MM.1S (cell line): ENCODE results near the gene SUSD4.

Experiments used
- DNase-seq: peaks from one replicate; pipeline ENCODE4 v3.0.0-alpha.2; 2015
- H2AFZ ChIP-seq: fragments of 300-600 bp; sonication (generic); 2 replicates; pipeline ENCODE4 v1.6.0; 2016; ENCODE audit warnings: antibody characterized with exemption, low read length
- H3F3A ChIP-seq: fragments of 300-600 bp; sonication (generic); 2 replicates; pipeline ENCODE4 v1.6.1; 2016; ENCODE audit warnings: mild to moderate bottlenecking, antibody characterized with exemption, low read length, moderate library complexity, mixed read lengths; ENCODE audit not compliant: insufficient read depth
- H3K27ac ChIP-seq: fragments of 300-600 bp; sonication (generic); 2 replicates; pipeline ENCODE4 v1.5.1; 2016; ENCODE audit warnings: mild to moderate bottlenecking, low read length
- H3K27me3 ChIP-seq: fragments of 300-600 bp; sonication (generic); replicated peaks from 2 replicates; pipeline ENCODE4 v1.6.0; 2016; ENCODE audit warnings: low read length; ENCODE audit not compliant: insufficient read depth
- H3K36me3 ChIP-seq: fragments of 300-600 bp; sonication (generic); replicated peaks from 2 replicates; pipeline ENCODE4 v1.6.1; 2016; ENCODE audit warnings: mild to moderate bottlenecking, low read length, mixed read lengths; ENCODE audit not compliant: insufficient read depth
- H3K4me1 ChIP-seq: fragments of 300-600 bp; sonication (generic); 2 replicates; pipeline ENCODE4 v1.6.1; 2016; ENCODE audit warnings: low read length, mixed read lengths
- H3K4me2 ChIP-seq: fragments of 300-600 bp; sonication (generic); 2 replicates; pipeline ENCODE4 v1.6.0; 2016; ENCODE audit warnings: low read depth, low read length
- H3K4me3 ChIP-seq: fragments of 300-600 bp; sonication (generic); 2 replicates; pipeline ENCODE4 v1.5.1; 2016; ENCODE audit warnings: low read length, mixed read lengths
- H3K79me2 ChIP-seq: fragments of 300-600 bp; sonication (generic); 2 replicates; pipeline ENCODE4 v1.6.1; 2016; ENCODE audit warnings: mixed run types, low read length, mixed read lengths
- H3K9ac ChIP-seq: fragments of 300-600 bp; sonication (generic); 2 replicates; pipeline ENCODE4 v1.6.1; 2016; ENCODE audit warnings: low read length, mixed read lengths
- H3K9me2 ChIP-seq: fragments of 300-600 bp; sonication (generic); replicated peaks from 2 replicates; pipeline ENCODE4 v1.6.1; 2016; ENCODE audit warnings: mild to moderate bottlenecking, low read length, mixed read lengths; ENCODE audit not compliant: insufficient read depth
- H3K9me3 ChIP-seq: fragments of 300-600 bp; sonication (generic); replicated peaks from 2 replicates; pipeline ENCODE4 v1.6.1; 2016; ENCODE audit warnings: mild to moderate bottlenecking, low read length, mixed read lengths; ENCODE audit not compliant: insufficient read depth
- H4K20me1 ChIP-seq: fragments of 300-600 bp; sonication (generic); 2 replicates; pipeline ENCODE4 v1.6.1; 2016; ENCODE audit warnings: mild to moderate bottlenecking, low read length, moderate library complexity, mixed read lengths; ENCODE audit not compliant: insufficient read depth
- CTCF ChIP-seq: fragments of 300-600 bp; sonication (generic); IDR thresholded peaks from 2 replicates; pipeline ENCODE4 v1.5.1; 2016; ENCODE audit warnings: antibody characterized with exemption, low read length, mixed read lengths
- EZH2 ChIP-seq: fragments of 300-600 bp; sonication (generic); optimal IDR thresholded peaks from 2 replicates; pipeline ENCODE3; 2017; ENCODE audit warnings: low read depth, mild to moderate bottlenecking, antibody characterized with exemption, low read length, mixed read lengths
- EZH2phosphoT487 ChIP-seq: fragments of 300-600 bp; sonication (generic); IDR thresholded peaks from 2 replicates; pipeline ENCODE4 v1.6.1; 2018; ENCODE audit warnings: antibody characterized with exemption, low read length

SUSD4 gene

GRCh38 chr1:223189903-223190724 is 173.9 kb downstream of the SUSD4 start:
- H3F3A ChIP-seq: no peaks in the 10 kb centered on the region
- H3K27me3 ChIP-seq: peaks cover 21% of the 10 kb centered on the region
- no peaks in the 10 kb centered on the region for H3K79me2 ChIP-seq
- no peaks in the 10 kb centered on the region for H3K36me3 ChIP-seq
- no peaks in the 10 kb centered on the region for H4K20me1 ChIP-seq
- H3K4me1 ChIP-seq: peaks cover 6% of the 10 kb centered on the region; the same call in 1 of the 2 replicates
- no peak overlapping the region for H3K4me3 ChIP-seq
- no peaks in the 10 kb centered on the region for H3K9me2 ChIP-seq
- H2AFZ ChIP-seq: no peak overlapping the region
- no peak overlapping the region for H3K4me2 ChIP-seq
- H3K9ac ChIP-seq: no peak overlapping the region
- TF ChIP-seq EZH2 (no peak), EZH2phosphoT487 (no peak), CTCF (no peak)
- peak; percentile 51 for DNase-seq
- H3K27ac ChIP-seq: no peak overlapping the region
- no peaks in the 10 kb centered on the region for H3K9me3 ChIP-seq

DNA sequence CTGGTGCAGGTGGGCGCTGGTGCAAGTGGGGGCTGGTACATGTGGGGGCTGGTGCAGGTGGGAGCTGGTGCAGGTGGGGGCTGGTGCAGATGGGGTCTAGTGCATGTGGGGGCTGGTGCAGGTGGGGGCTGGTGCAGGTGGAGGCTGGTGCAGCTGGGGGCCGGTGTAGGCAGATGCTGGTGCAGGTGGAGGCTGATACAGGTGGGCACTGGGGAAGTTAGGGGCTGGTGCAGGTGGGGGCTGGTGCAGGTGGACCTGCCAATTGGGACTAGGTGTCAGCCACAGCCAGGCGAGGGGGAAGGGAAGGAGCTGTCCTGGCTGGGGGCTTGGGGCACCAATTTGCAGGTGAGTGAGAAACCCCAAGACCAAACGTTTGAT is 174.5 kb downstream of the SUSD4 start:
- no peaks in the 10 kb centered on the region for H4K20me1 ChIP-seq
- TF ChIP-seq EZH2: no peak
- no peak for TF ChIP-seq CTCF
- H3K79me2 ChIP-seq: no peaks in the 10 kb centered on the region
- no peaks in the 10 kb centered on the region for H3F3A ChIP-seq
- H2AFZ ChIP-seq: no peak overlapping the region
- DNase-seq: no peak
- H3K27me3 ChIP-seq: peaks cover 21% of the 10 kb centered on the region
- H3K9me2 ChIP-seq: no peaks in the 10 kb centered on the region
- H3K4me3 ChIP-seq: no peak overlapping the region
- H3K27ac ChIP-seq: no peak overlapping the region
- H3K4me2 ChIP-seq: no peak overlapping the region
- no peaks in the 10 kb centered on the region for H3K36me3 ChIP-seq
- peaks cover 6% of the 10 kb centered on the region; the same call in 1 of the 2 replicates for H3K4me1 ChIP-seq
- H3K9ac ChIP-seq: no peak overlapping the region
- H3K9me3 ChIP-seq: no peaks in the 10 kb centered on the region

DNA sequence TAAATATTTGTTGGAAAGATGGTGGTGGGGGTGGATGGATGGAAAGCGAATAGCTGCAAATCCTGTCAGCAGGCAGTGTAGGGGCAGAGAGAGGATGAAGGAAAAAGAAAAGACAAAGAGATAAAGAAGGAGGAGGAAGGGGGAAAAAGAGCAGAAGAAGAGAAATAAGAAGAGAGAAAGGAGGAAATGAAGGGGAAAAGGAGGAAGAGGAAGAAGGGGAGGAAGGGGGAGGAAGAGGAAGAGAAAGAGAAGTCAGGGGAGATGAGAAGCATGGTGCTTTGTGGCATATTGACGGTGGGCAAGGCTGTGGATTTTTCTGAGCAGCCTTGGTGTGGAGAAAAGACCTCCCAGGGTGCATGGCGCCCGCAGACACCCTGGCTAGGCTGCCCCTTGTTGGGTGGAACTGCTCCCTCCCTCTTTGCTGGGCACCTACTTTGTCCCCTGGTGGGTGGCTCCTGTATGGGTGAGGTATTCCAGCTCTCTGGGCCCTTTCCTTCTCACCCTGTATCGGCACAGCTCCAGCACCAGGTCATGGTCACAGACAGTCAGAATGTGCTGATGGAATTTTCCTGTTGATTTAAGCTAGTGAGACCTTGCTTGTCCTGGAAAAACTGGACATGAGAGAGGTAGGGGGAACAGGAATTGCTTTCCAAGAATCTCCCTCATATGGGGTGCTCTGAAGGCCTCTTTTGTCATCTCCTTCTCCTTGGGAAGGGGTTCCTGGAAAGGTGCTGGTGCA is 175.2 kb downstream of the SUSD4 start:
- Histone ChIP-seq H3K4me3 (no peak overlapping the region), H3F3A (no peaks in the 10 kb centered on the region), H3K9me2 (no peaks in the 10 kb centered on the region), H3K27me3 (peaks cover 21% of the 10 kb centered on the region), H2AFZ (no peak overlapping the region), H3K27ac (no peak overlapping the region), H3K36me3 (no peaks in the 10 kb centered on the region), H3K9me3 (no peaks in the 10 kb centered on the region), H4K20me1 (no peaks in the 10 kb centered on the region), H3K9ac (no peak overlapping the region), H3K4me1 (peaks cover 6% of the 10 kb centered on the region; the same call in 1 of the 2 replicates), H3K79me2 (no peaks in the 10 kb centered on the region), H3K4me2 (no peak overlapping the region)
- TF ChIP-seq EZH2 (no peak), EZH2phosphoT487 (no peak), CTCF (no peak)
- no peak for DNase-seq
